ENCODE measurements around the gene SHLD2. TPM values are rescaled to one million over a fixed set of nuclear protein-coding genes. Genes with fewer than 3 reads are reported as not detected.
"Not testable (repeated sequence)": the region's sequence is repeated elsewhere in the genome, so short reads cannot be mapped to it uniquely, and the experiment has no call there.

SHLD2 gene
- total RNA-seq, 4 donors from 2014 or later, result 12.7 to 31.7 (median 21.5) TPM

- 100% methylated on average over 1 of the region's 2 CpGs for WGBS, 2 donors
- H3K4me1 ChIP-seq; H3K27ac ChIP-seq; H3K27me3 ChIP-seq; DNase-seq; intact Hi-C loops (cut with DNase I); H3K9me3 ChIP-seq; H3K4me3 ChIP-seq: not testable (repeated sequence)
- peaks cover 0 to 30% (median 0%) of the 10 kb centered on the region in 3 donors for H3K36me3 ChIP-seq
Measured at GRCh38 chr10:87127048-87127447, 32.0 kb downstream of the SHLD2 start.

- peaks cover 0 to 34% (median 0%) of the 10 kb centered on the region in 3 donors for H3K36me3 ChIP-seq
- DNase-seq; H3K27ac ChIP-seq; H3K27me3 ChIP-seq; intact Hi-C loops (cut with DNase I); H3K4me1 ChIP-seq; H3K9me3 ChIP-seq; H3K4me3 ChIP-seq: not testable (repeated sequence)
- 73 to 98% methylated on average over 2 to 3 of the region's 3 CpGs for WGBS, 2 donors
Measured at GRCh38 chr10:87127607-87128156, 32.7 kb downstream of the SHLD2 start.

GRCh38 chr10:87132176-87132575 is 37.2 kb downstream of the SHLD2 start:
- H3K27ac ChIP-seq; intact Hi-C loops (cut with DNase I); H3K4me1 ChIP-seq; DNase-seq; H3K27me3 ChIP-seq; H3K9me3 ChIP-seq; H3K4me3 ChIP-seq: not testable (repeated sequence)
- peaks cover 0 to 23% (median 0%) of the 10 kb centered on the region in 3 donors for H3K36me3 ChIP-seq

GRCh38 chr10:87133936-87134335 is 38.9 kb downstream of the SHLD2 start:
- H3K27ac ChIP-seq; H3K9me3 ChIP-seq; H3K4me1 ChIP-seq; H3K27me3 ChIP-seq; intact Hi-C loops (cut with DNase I); H3K4me3 ChIP-seq; DNase-seq: not testable (repeated sequence)
- peaks cover 0 to 31% (median 0%) of the 10 kb centered on the region in 3 donors for H3K36me3 ChIP-seq
- WGBS, 2 donors, result 88 to 100% methylated on average over 2 of the region's 2 CpGs

- H3K27ac ChIP-seq; H3K9me3 ChIP-seq; H3K4me3 ChIP-seq; intact Hi-C loops (cut with DNase I); DNase-seq; H3K4me1 ChIP-seq; H3K27me3 ChIP-seq: not testable (repeated sequence)
- WGBS, 2 donors, result 43 to 72% methylated on average over 1 to 2 of the region's 2 CpGs
- H3K36me3 ChIP-seq, result peaks cover 0 to 31% (median 0%) of the 10 kb centered on the region in 3 donors
Measured at GRCh38 chr10:87134440-87134839, 39.4 kb downstream of the SHLD2 start.

GRCh38 chr10:87137478-87137877 is 42.5 kb downstream of the SHLD2 start:
- peaks cover 0 to 14% (median 0%) of the 10 kb centered on the region in 3 donors for H3K4me1 ChIP-seq
- H3K27ac ChIP-seq; H3K4me3 ChIP-seq; intact Hi-C loops (cut with DNase I); H3K27me3 ChIP-seq; H3K9me3 ChIP-seq; DNase-seq: not testable (repeated sequence)
- peaks cover 0 to 18% (median 0%) of the 10 kb centered on the region in 3 donors for H3K36me3 ChIP-seq

GRCh38 chr10:87142230-87143108 is 47.5 kb downstream of the SHLD2 start:
- H3K4me3 ChIP-seq; H3K27me3 ChIP-seq; H3K36me3 ChIP-seq; DNase-seq; H3K9me3 ChIP-seq; H3K4me1 ChIP-seq; intact Hi-C loops (cut with DNase I): not testable (repeated sequence)
- WGBS, 2 donors, result 31 to 42% methylated on average over 5 of the region's 5 CpGs
- peak overlapping the region in 2 of 4 donors; percentile 55 to 61 for H3K27ac ChIP-seq

- H3K4me1 ChIP-seq; DNase-seq; H3K4me3 ChIP-seq; intact Hi-C loops (cut with DNase I); H3K36me3 ChIP-seq; H3K9me3 ChIP-seq; H3K27me3 ChIP-seq: not testable (repeated sequence)
- H3K27ac ChIP-seq, result peak overlapping the region in 2 of 4 donors; percentile 55 to 61
- WGBS, 2 donors, result 80 to 85% methylated on average over 6 of the region's 6 CpGs
Measured at GRCh38 chr10:87143109-87143418, 48.1 kb downstream of the SHLD2 start.

GRCh38 chr10:87145598-87145997 is 50.6 kb downstream of the SHLD2 start:
- DNase-seq; H3K27ac ChIP-seq; H3K27me3 ChIP-seq; H3K4me3 ChIP-seq; H3K9me3 ChIP-seq; H3K36me3 ChIP-seq; H3K4me1 ChIP-seq; intact Hi-C loops (cut with DNase I): not testable (repeated sequence)
- 95 to 100% methylated on average over 3 of the region's 3 CpGs for WGBS, 2 donors
